HuH-7.5 (cell line): ENCODE measurements around the gene SMCO1.
A peak's percentile ranks its signal among the peaks of the same experiment; 100 is the strongest.
"Not testable (repeated sequence)": the region's sequence is repeated elsewhere in the genome, so short reads cannot be mapped to it uniquely, and the experiment has no call there.

Source experiments
- DNase-seq: peaks from one replicate; pipeline ENCODE4 v3.0.0; 2011; ENCODE audit warnings: low spot score

SMCO1 gene

DNA sequence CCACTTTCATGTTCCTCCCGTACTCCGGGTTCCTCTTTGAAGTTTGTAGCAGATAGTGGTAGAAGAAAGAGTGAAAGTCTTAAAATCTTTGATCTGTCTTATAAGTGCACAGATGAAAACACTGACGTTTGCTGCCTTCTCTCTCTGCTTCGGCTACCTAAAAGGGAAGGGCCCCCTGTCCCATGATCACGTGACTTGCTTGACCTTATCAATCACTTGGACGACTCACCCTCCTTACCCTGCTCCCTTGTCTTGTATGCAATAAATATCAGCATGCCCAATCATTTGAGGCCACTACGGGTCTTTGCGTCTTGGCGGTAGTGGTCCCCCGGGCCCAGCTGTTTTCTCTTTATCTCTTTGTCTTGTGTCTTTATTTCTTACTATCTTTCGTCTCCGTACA lies 6.1 kb upstream of the SMCO1 start:
- not testable (repeated sequence) for DNase-seq

DNA sequence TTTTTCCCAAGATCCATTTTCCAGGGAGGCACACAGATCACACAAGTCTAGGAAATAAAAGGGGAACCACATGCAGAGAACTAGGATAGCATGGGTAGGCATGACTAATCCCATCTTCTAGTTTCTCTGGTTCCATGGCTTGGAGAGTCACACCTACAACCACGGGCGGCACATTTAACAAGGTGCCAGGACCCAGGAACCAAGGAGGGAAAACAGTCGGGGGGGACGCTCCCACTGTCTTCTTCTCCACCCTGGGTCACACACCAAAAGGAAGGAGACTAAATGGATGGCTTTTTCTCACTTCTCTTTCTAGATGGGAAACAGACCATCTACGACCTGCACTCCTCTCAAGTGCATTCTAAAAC lies 4.6 kb upstream of the SMCO1 start:
- no peak for DNase-seq

DNA sequence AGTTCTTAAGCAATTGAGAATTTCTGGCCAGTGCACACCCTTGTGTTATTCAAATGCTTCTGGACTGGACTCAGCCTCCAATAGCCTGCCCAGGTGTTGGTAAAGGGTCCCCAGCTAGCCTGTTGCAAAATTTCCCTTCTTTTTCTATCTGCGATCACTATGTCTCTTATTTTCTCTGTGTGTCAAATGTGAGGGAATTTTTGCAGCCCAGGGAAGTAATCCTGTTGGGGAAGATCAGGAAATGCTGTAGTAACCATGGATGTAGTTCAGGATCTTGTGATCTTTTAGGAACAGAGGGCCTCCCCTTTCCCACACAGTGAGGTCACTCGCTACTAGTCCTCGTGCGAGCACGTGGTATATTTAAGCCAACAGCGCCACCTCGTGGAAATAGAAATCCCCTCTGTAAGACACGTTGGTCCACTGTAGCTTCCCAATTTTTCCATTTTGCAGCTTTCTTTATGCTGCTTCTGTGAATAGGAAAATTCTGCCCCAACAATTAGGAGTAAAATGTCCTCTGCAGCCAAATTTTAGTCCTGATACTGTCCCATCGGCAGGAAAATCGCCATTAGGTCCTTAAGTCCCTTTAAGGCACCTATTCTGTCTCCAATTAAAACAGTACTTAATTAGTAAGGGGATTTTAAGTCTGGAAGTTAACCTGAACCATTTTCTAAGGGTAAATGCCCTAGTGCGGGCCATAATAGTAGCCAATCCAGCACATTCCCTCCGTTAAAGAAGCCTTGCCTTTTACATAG lies 4.0 kb upstream of the SMCO1 start:
- DNase-seq, result no peak

GRCh38 chr3:196517919-196518318 lies 2.8 kb upstream of the SMCO1 start:
- no peak for DNase-seq

DNA sequence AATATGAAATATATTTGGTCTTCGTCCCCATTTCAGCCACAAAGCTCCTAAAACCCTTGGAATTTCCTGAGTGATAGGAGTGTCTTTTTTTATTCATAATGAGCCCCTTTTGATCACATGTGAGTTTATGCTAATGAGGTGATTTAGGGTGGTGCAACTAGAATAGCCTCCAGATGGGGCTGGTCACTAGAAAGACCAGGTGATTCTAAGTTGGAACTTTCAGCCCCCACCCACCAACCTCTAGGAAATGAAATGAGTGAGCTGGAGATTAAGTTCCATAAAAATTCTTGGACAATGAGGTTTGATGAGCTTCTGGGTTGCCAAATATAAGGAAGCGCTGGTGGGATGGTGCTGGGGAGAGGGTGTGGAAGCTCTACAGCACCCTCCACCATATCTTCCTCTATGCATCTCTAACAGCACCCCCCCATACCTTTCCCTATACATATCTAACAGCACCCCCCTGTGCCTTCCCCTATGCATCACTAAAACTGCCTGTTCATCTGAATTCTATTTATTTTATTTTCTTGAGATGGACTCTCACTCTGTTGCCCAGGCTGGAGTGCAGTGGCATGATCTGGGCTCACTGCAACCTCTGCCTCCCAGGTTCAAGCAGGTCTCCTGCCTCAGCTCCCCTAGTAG lies 2.1 kb upstream of the SMCO1 start:
- no peak for DNase-seq

GRCh38 chr3:196514350-196514716 lies 813 bp downstream of the SMCO1 start:
- DNase-seq, result no peak

GRCh38 chr3:196513697-196514349 lies 1.3 kb downstream of the SMCO1 start:
- DNase-seq, result no peak

DNA sequence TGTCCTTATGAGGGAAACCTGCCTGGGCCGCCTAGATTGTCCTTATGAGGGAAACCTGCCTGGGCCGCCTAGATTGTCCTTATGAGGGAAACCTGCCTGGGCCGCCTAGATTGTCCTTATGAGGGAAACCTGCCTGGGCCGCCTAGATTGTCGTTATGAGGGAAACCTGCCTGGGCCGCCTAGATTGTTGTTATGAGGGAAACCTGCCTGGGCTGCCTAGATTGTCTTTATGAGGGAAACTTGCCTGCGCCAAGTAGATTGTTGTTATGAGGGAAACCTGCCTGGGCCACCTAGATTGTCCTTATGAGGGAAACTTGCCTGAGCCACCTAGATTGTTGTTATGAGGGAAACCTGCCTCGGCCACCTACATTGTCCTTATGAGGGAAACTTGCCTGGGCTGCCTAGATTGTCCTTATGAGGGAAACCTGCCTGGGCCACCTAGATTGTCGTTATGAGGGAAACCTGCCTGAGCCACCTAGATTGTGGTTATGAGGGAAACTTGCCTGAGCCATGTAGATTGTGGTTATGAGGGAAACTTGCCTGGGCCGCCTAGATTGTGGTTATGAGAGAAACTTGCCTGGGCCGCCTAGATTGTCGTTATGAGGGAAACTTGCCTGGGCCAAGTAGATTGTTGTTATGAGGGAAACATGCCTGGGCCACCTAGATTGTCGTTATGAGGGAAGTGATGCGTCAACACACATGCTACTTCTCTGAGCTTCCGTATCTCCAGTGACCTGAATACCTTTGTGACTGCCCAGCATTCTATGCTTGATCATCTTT lies 3.3 kb downstream of the SMCO1 start:
- DNase-seq, result not testable (repeated sequence)

DNA sequence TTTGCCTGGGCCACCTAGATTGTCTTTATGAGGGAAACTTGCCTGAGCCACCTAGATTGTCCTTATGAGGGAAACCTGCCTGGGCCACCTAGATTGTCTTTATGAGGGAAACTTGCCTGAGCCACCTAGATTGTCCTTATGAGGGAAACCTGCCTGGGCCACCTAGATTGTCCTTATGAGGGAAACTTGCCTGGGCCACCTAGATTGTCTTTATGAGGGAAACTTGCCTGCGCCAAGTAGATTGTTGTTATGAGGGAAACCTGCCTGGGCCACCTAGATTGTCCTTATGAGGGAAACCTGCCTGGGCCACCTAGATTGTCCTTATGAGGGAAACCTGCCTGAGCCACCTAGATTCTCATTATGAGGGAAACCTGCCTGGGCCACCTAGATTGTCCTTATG lies 4.0 kb downstream of the SMCO1 start:
- DNase-seq, result not testable (repeated sequence)

- no peak for DNase-seq
Measured at GRCh38 chr3:196506687-196507086, 8.5 kb downstream of the SMCO1 start.

- DNase-seq, result no peak
Measured at GRCh38 chr3:196504556-196504955, 10.6 kb downstream of the SMCO1 start.

DNA sequence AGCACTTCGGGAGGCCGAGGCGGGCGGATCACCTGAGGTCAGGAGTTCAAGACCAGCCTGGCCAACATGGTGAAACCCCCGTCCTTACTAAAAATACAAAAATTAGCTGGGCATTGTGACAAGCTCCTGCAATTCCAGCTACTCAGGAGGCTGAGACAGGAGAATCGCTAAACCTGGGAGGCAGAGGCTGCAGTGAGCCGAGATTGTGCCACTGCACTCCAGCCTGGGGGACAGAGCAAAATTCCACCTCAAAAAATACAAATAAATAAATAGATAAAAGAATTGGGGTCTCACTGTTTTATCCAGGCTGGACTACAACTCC lies 11.1 kb downstream of the SMCO1 start:
- not testable (repeated sequence) for DNase-seq

- DNase-seq, result peak; percentile 81
Measured at GRCh38 chr3:196503196-196504076, 11.7 kb downstream of the SMCO1 start, which contains the start of gene RNF168. TSS of gene RNF168 (minus strand) at chr3:196503768. CDS start at chr3:196503173, 595 bp downstream.

DNA sequence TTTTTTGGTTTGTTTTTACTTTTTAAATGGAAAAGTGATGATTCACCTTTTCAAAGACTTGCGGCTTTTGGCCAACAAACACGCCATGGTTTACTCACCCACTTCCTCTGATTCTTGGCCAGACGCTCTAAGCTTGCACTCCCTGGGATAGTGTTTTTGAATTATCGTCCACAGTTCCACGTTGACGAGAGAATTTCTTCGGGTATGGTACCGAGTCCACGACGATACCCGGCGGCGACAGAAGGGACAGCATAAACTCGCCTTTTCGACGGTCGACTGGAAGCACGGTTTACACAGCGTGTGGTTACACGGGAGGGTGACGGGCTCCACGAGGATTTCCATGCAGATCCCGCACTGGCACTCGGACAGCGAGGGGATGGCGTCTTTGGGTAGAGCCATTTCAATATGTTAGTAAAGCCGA lies 12.4 kb downstream of the SMCO1 start:
- DNase-seq, result no peak

GRCh38 chr3:196501316-196502044 lies 13.7 kb downstream of the SMCO1 start:
- no peak for DNase-seq

DNA sequence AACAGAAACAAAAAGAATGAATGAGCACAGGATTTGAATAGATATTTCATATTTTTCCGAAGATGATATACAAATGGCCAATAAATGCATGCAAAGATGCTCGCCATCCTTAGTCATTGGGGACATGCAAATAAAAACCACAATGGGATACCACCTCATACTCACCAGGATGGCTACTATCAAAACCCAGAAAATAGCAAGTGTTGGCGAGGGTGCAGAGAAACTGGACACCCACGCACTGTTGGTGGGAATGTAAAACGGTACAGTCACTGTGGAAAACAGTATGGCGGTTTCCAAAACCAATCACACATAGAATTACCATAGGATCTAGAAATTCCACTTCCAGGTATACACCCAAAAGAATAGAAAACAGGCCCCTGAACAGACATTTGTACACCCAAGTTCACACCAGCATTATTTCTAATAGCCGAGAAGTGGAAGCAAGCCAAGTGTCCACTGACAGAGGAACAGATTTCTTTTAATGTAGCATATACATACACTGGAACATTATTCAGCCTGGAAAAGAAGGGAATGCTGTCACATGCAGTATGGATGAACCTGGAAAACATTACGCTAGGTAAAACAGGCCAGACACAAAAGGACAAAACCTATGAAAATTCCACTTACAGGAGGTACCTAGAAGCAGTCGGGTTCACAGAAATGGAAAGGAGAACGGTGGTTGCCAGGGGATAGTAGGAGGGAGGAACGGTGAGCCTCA lies 15.2 kb downstream of the SMCO1 start:
- no peak for DNase-seq

GRCh38 chr3:196499061-196499460 lies 16.1 kb downstream of the SMCO1 start:
- DNase-seq, result no peak

GRCh38 chr3:196498297-196498696 lies 16.8 kb downstream of the SMCO1 start:
- no peak for DNase-seq

GRCh38 chr3:196496183-196496582 lies 19.0 kb downstream of the SMCO1 start:
- no peak for DNase-seq

- no peak for DNase-seq
Measured at GRCh38 chr3:196493292-196493691, 21.9 kb downstream of the SMCO1 start.
